NOMO-1 treated with dmso at 0.1 percent for 144 hours (cell line): ENCODE data around the gene CGB7.

Experiments used
- DNase-seq: peaks from one replicate; lab custom pipeline; 2025; ENCODE audit not compliant: unreplicated experiment; lab: John Stamatoyannopoulos, UW

The CGB7 gene

GRCh38 chr19:49017041-49017665 is 40.4 kb downstream of the CGB7 start, which contains the start of gene LHB:
TSS of gene LHB (minus strand) at chr19:49017091. CDS start at chr19:49017081, 10 bp downstream.
- no peak for DNase-seq

GRCh38 chr19:49016067-49016839 is 41.3 kb downstream of the CGB7 start:
- DNase-seq = no peak

- DNase-seq = no peak
These were observed 42.7 kb downstream of the CGB7 start for GRCh38 chr19:49014870-49015255.

GRCh38 chr19:49014123-49014869 is 43.3 kb downstream of the CGB7 start:
- DNase-seq = no peak

- no peak for DNase-seq
These were observed 46.4 kb downstream of the CGB7 start for GRCh38 chr19:49011194-49011593.

- DNase-seq = no peak
These were observed 47.1 kb downstream of the CGB7 start for GRCh38 chr19:49010453-49010852.

- no peak for DNase-seq
These were observed 47.7 kb downstream of the CGB7 start for GRCh38 chr19:49009828-49010227.

GRCh38 chr19:49006905-49007304 is 50.6 kb downstream of the CGB7 start:
- DNase-seq = no peak

- DNase-seq = no peak
These were observed 52.5 kb downstream of the CGB7 start for GRCh38 chr19:49004964-49005614.
